Spinal cord (tissue), 4 donors: ENCODE measurements around the gene ACTG1. TPM values are rescaled to one million over a fixed set of nuclear protein-coding genes. Genes with fewer than 3 reads are reported as not detected.

Source experiments
- polyA plus RNA-seq, 2 donors: library from polyadenylated mRNA; unstranded; fragments of 120-200 nt; gene quantifications; one replicate each; pipeline ENCODE4 v1.2.1, GENCODE V29; 2013; ENCODE audit not compliant: insufficient read length in 2 of 2
- total RNA-seq, 2 donors: library from RNA; depleted of rRNA in 1 of 2; stranded (reverse); fragments of 120-200 nt in 1 of 2; fragments of >200 nt in 1 of 2; gene quantifications; one replicate each; pipeline versions ENCODE4 v1.2.3 to v1.2.4, GENCODE V29; 2013 to 2014

Gene ACTG1
- total and polyA plus RNA-seq, 4 donors, result 1,777 to 3,460 (median 3,019) TPM

Other genes starting within 250 kb of the ACTG1 start
- 10 to 100 TPM; 26.7 to 52.3 TPM for gene SLC38A10, start 217.5 kb downstream of the ACTG1 start, total RNA-seq
- 10 to 100 TPM; 65.8 to 76.8 TPM for gene SLC38A10, start 217.5 kb downstream of the ACTG1 start, polyA plus RNA-seq
- gene BAHCC1, start 117.3 kb downstream of the ACTG1 start, total RNA-seq, result 10 to 100 TPM in 1 of 2 donors, 1 to 10 TPM in 1; 9.3 to 10.3 TPM
- gene BAHCC1, start 117.3 kb downstream of the ACTG1 start, polyA plus RNA-seq, result 10 to 100 TPM; 30.7 to 33.4 TPM
- gene FSCN2, start 15.6 kb upstream of the ACTG1 start, total RNA-seq, result 1 to 10 TPM in 1 of 2 donors, under 1 TPM in 1; 0.89 to 1.7 TPM
- gene FSCN2, start 15.6 kb upstream of the ACTG1 start, polyA plus RNA-seq, result 1 to 10 TPM; 1.5 to 3.1 TPM
- gene FAAP100, start 39.6 kb upstream of the ACTG1 start, total RNA-seq, result 10 to 100 TPM; 16.9 to 22.8 TPM
- 10 to 100 TPM; 55.5 to 70.9 TPM for gene FAAP100, start 39.6 kb upstream of the ACTG1 start, polyA plus RNA-seq
- 10 to 100 TPM; 38.8 to 40.1 TPM for gene NPLOC4, start 124.3 kb upstream of the ACTG1 start, total RNA-seq
- gene NPLOC4, start 124.3 kb upstream of the ACTG1 start, polyA plus RNA-seq, result 10 to 100 TPM; 46.0 to 60.6 TPM
- gene TSPAN10, start 124.4 kb upstream of the ACTG1 start, total RNA-seq, result 1 to 10 TPM in 1 of 2 donors, under 1 TPM in 1; 0.69 to 1.3 TPM
- gene TSPAN10, start 124.4 kb upstream of the ACTG1 start, polyA plus RNA-seq, result 1 to 10 TPM; 1.2 to 1.6 TPM
- gene PDE6G, start 143.7 kb upstream of the ACTG1 start, total RNA-seq, result 1 to 10 TPM in 1 of 2 donors, not detected in 1; 3.7 TPM
- gene PDE6G, start 143.7 kb upstream of the ACTG1 start, polyA plus RNA-seq, result 1 to 10 TPM; 1.9 to 2.0 TPM
- 10 to 100 TPM; 10.1 to 35.6 TPM for gene OXLD1, start 153.8 kb upstream of the ACTG1 start, total RNA-seq
- gene OXLD1, start 153.8 kb upstream of the ACTG1 start, polyA plus RNA-seq, result 10 to 100 TPM; 20.9 to 27.1 TPM
- 10 to 100 TPM in 1 of 2 donors, 1 to 10 TPM in 1; 3.9 to 11.9 TPM for gene CCDC137, start 153.9 kb upstream of the ACTG1 start, total RNA-seq
- 10 to 100 TPM; 21.1 to 25.9 TPM for gene CCDC137, start 153.9 kb upstream of the ACTG1 start, polyA plus RNA-seq
- gene ARL16, start 171.0 kb upstream of the ACTG1 start, total RNA-seq, result 10 to 100 TPM; 43.2 to 57.1 TPM
- gene ARL16, start 171.0 kb upstream of the ACTG1 start, polyA plus RNA-seq, result 10 to 100 TPM; 64.8 to 69.1 TPM
- 10 to 100 TPM; 37.9 to 66.7 TPM for gene HGS, start 171.2 kb upstream of the ACTG1 start, total RNA-seq
- 100 to 1,000 TPM; 107 to 128 TPM for gene HGS, start 171.2 kb upstream of the ACTG1 start, polyA plus RNA-seq
- gene MRPL12, start 190.6 kb upstream of the ACTG1 start, total RNA-seq, result 10 to 100 TPM in 1 of 2 donors, 1 to 10 TPM in 1; 9.2 to 10.7 TPM
- gene MRPL12, start 190.6 kb upstream of the ACTG1 start, polyA plus RNA-seq, result 10 to 100 TPM; 74.5 to 76.0 TPM
- 10 to 100 TPM in 1 of 2 donors, 1 to 10 TPM in 1; 6.1 to 10.4 TPM for gene SLC25A10, start 199.5 kb upstream of the ACTG1 start, total RNA-seq
- gene SLC25A10, start 199.5 kb upstream of the ACTG1 start, polyA plus RNA-seq, result 10 to 100 TPM; 14.1 to 15.2 TPM